ENCODE data around the gene ZNF280D.

ZNF280D gene

GRCh38 chr15:56699743-56700142 lies 33.6 kb downstream of the ZNF280D start:
- no peak for DNase-seq (ENCODE audit: extremely low spot score)
- ChIA-PET CTCF (no interaction called here), POLR2A (no interaction called here)
- TF ChIP-seq FOXM1 (IDR thresholded peaks at IDR 0.05; ENCODE audit: borderline replicate concordance): no peak
- TF ChIP-seq ARNT (IDR thresholded peaks at IDR 0.05): no peak

- CTCF ChIA-PET: no interaction called here
- POLR2A ChIA-PET: no interaction called here
- TF ChIP-seq ELF4 (IDR thresholded peaks at IDR 0.05) (no peak), HDGF (IDR thresholded peaks at IDR 0.05; ENCODE audit: borderline replicate concordance) (no peak), CTBP1 (IDR thresholded peaks at IDR 0.05; ENCODE audit: borderline replicate concordance) (no peak), ARNT (IDR thresholded peaks at IDR 0.05) (no peak), L3MBTL2 (conservative IDR thresholded peaks at IDR 0.05) (no peak), FOXK2 (IDR thresholded peaks at IDR 0.05) (no peak), SP1 (IDR thresholded peaks at IDR 0.05) (no peak), TARDBP (IDR thresholded peaks at IDR 0.05) (no peak), ZNF384 (IDR thresholded peaks at IDR 0.05) (no peak), FOXM1 (IDR thresholded peaks at IDR 0.05; ENCODE audit: borderline replicate concordance) (no peak), LEF1 (IDR thresholded peaks at IDR 0.05; ENCODE audit: borderline replicate concordance) (no peak), NFRKB (IDR thresholded peaks at IDR 0.05) (no peak), BHLHE40 (IDR thresholded peaks at IDR 0.05; ENCODE audit: borderline replicate concordance) (no peak), FOXA1 (IDR thresholded peaks at IDR 0.05) (no peak), SUZ12 (IDR thresholded peaks at IDR 0.05) (no peak)
- TF ChIP-seq, protein P1, sequence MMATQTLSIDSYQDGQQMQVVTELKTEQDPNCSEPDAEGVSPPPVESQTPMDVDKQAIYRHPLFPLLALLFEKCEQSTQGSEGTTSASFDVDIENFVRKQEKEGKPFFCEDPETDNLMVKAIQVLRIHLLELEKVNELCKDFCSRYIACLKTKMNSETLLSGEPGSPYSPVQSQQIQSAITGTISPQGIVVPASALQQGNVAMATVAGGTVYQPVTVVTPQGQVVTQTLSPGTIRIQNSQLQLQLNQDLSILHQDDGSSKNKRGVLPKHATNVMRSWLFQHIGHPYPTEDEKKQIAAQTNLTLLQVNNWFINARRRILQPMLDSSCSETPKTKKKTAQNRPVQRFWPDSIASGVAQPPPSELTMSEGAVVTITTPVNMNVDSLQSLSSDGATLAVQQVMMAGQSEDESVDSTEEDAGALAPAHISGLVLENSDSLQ (IDR thresholded peaks at IDR 0.05): no peak
- DNase-seq (ENCODE audit: extremely low spot score): no peak
Measured at GRCh38 chr15:56698270-56698669, 35.0 kb downstream of the ZNF280D start.

DNA sequence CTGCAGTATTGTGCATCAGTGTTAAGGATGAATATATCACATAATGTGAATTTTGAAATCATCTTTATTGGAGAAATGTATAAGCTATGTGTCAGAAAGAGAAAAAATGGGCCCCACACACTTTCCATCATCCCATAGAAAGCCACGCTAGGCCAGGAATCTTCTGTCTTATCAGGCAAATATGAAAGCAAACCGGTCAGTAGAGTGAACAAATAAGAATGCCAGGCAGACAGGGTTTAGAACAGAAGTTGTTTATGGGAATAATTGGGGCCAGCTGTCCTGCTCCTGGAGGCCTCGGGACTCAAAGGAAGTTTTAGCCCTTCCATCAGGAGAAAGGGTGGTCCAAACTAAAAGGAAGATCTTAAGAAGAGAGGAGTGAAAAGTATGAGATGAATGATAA lies 39.5 kb downstream of the ZNF280D start:
- TF ChIP-seq, protein P1 (IDR thresholded peaks at IDR 0.05): no peak
- TF ChIP-seq FOXM1 (IDR thresholded peaks at IDR 0.05; ENCODE audit: borderline replicate concordance) (no peak), FOXK2 (IDR thresholded peaks at IDR 0.05) (no peak), CTBP1 (IDR thresholded peaks at IDR 0.05; ENCODE audit: borderline replicate concordance) (no peak)
- POLR2A ChIA-PET: no interaction called here
- CTCF ChIA-PET: no interaction called here
- no peak for DNase-seq (ENCODE audit: extremely low spot score)

GRCh38 chr15:56690733-56691132 lies 42.6 kb downstream of the ZNF280D start:
- CTCF ChIA-PET: no interaction called here
- DNase-seq (ENCODE audit: extremely low spot score): no peak
- no peak for TF ChIP-seq ELF4 (IDR thresholded peaks at IDR 0.05)
- no peak for TF ChIP-seq ARNT (IDR thresholded peaks at IDR 0.05)
- no peak for TF ChIP-seq NFRKB (IDR thresholded peaks at IDR 0.05)
- no peak for TF ChIP-seq FOXM1 (IDR thresholded peaks at IDR 0.05; ENCODE audit: borderline replicate concordance)
- TF ChIP-seq L3MBTL2 (conservative IDR thresholded peaks at IDR 0.05): no peak
- no peak for TF ChIP-seq ZNF384 (IDR thresholded peaks at IDR 0.05)
- TF ChIP-seq SUZ12 (IDR thresholded peaks at IDR 0.05): no peak
- POLR2A ChIA-PET: no interaction called here

DNA sequence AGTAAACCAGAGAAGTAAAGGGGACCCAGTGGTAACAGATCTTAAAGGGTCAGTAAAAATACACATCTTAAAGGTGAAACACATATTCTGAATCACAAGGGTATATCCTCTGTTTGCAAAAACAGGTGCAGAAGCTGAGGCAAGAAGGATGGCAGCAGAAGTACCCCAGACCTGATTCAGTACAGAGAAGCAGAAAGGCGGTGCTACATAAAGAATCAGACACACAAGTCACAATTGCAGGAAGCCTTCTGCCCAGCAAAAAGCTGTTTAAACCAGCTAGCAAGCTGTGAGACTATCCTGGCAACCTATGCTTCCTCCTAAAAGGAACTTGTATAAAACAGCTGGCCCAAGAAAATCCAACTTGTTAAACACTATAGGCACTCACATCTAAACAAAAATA lies 49.4 kb downstream of the ZNF280D start:
- CTCF ChIA-PET: no interaction called here
- no peak for TF ChIP-seq LEF1 (IDR thresholded peaks at IDR 0.05; ENCODE audit: borderline replicate concordance)
- no peak for TF ChIP-seq SUZ12 (IDR thresholded peaks at IDR 0.05)
- TF ChIP-seq BHLHE40 (IDR thresholded peaks at IDR 0.05; ENCODE audit: borderline replicate concordance): no peak
- TF ChIP-seq, protein P1 (IDR thresholded peaks at IDR 0.05): no peak
- POLR2A ChIA-PET: no interaction called here
- DNase-seq (ENCODE audit: extremely low spot score): no peak

- ChIA-PET CTCF (no interaction called here), POLR2A (no interaction called here)
- no peak for DNase-seq (ENCODE audit: extremely low spot score)
- TF ChIP-seq L3MBTL2 (conservative IDR thresholded peaks at IDR 0.05) (no peak), SUZ12 (IDR thresholded peaks at IDR 0.05) (no peak), FOXK2 (IDR thresholded peaks at IDR 0.05) (no peak), TARDBP (IDR thresholded peaks at IDR 0.05) (no peak), ELF4 (IDR thresholded peaks at IDR 0.05) (no peak), ZNF384 (IDR thresholded peaks at IDR 0.05) (no peak)
Measured at GRCh38 chr15:56681113-56681512, 52.2 kb downstream of the ZNF280D start.

DNA sequence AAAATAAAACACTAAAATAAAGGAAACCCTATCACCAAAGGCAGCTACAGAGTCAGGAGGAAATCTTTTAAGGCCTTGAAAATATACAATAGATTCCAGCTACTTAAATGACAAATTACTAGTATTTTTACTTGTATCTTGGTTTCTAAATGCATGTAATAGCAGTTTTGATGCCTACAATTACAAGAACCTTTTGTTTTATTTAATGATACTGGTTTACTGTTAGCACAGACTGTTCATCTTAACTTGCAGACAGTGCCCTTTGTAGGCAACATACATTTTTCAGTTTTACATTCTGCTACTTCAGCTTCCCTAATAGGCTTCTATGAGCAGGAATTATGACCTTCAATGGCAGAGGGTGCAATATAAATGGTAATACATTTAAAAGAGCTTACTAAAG lies 54.1 kb downstream of the ZNF280D start:
- TF ChIP-seq NFRKB (IDR thresholded peaks at IDR 0.05) (no peak), SUZ12 (IDR thresholded peaks at IDR 0.05) (no peak), FOXM1 (IDR thresholded peaks at IDR 0.05; ENCODE audit: borderline replicate concordance) (no peak), L3MBTL2 (conservative IDR thresholded peaks at IDR 0.05) (no peak), ELF4 (IDR thresholded peaks at IDR 0.05) (no peak), SP1 (IDR thresholded peaks at IDR 0.05) (no peak), BHLHE40 (IDR thresholded peaks at IDR 0.05; ENCODE audit: borderline replicate concordance) (no peak), CTBP1 (IDR thresholded peaks at IDR 0.05; ENCODE audit: borderline replicate concordance) (no peak), ZNF384 (IDR thresholded peaks at IDR 0.05) (no peak), FOXA1 (IDR thresholded peaks at IDR 0.05) (no peak), TARDBP (IDR thresholded peaks at IDR 0.05) (no peak), ARNT (IDR thresholded peaks at IDR 0.05) (no peak), HDGF (IDR thresholded peaks at IDR 0.05; ENCODE audit: borderline replicate concordance) (no peak), LEF1 (IDR thresholded peaks at IDR 0.05; ENCODE audit: borderline replicate concordance) (no peak), FOXK2 (IDR thresholded peaks at IDR 0.05) (no peak)
- TF ChIP-seq, protein P1 (IDR thresholded peaks at IDR 0.05): no peak
- ChIA-PET POLR2A (no interaction called here), CTCF (interaction anchor here (0.7 kb wide), 1 partner anchor 17 kb away, joined by 3 read pairs; no protein-coding TSS in a partner anchor)
- DNase-seq (ENCODE audit: extremely low spot score): no peak
